ENCODE data around the gene TMOD1. TPM values are rescaled to one million over a fixed set of nuclear protein-coding genes. Genes with fewer than 3 reads are reported as not detected.

The TMOD1 gene
- total RNA-seq, 4 donors from 2014 or later: 1.8 to 4.9 (median 2.9) TPM

DNA sequence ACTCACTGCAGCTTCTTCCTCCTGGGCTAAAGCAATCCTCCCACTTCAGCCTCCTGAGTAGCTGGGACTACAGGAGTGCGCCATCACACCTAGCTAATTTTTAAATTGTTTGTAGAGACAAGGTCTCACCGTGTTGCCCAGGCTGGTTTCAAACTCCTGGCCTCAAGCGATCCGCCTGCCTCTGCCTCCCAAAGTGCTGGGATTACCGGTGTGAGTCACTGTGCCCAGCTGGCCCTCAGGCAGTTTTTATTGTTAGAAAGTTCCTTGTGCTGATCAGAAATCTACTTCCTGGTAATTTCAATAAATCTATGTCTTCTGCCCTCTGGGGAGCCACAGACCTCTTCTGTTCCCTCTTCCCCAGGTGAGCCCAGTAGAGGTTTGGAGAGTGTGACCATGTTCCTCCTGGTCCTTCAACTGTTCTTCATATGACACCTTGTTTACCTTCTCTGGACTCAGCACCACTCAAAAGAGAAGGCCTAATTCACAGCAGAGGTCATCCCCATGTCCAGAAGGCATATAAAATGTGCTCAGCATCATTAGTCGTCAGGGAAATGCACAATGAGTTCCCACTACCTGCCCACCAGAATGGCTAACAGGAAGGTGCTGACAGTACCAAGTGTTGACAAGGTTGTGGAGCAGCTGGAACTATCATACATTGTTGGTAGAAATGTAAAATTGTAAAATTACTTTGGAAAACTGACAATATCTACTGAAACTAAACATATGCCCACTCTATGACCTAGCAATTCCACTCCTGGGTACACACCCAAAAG, 10.4 kb downstream of the TMOD1 start:
- no peak for DNase-seq (ENCODE audit: low spot score in 2 of 2)
- no peak for TF ChIP-seq POLR2A (IDR thresholded peaks at IDR 0.05)
- TF ChIP-seq, protein P1, sequence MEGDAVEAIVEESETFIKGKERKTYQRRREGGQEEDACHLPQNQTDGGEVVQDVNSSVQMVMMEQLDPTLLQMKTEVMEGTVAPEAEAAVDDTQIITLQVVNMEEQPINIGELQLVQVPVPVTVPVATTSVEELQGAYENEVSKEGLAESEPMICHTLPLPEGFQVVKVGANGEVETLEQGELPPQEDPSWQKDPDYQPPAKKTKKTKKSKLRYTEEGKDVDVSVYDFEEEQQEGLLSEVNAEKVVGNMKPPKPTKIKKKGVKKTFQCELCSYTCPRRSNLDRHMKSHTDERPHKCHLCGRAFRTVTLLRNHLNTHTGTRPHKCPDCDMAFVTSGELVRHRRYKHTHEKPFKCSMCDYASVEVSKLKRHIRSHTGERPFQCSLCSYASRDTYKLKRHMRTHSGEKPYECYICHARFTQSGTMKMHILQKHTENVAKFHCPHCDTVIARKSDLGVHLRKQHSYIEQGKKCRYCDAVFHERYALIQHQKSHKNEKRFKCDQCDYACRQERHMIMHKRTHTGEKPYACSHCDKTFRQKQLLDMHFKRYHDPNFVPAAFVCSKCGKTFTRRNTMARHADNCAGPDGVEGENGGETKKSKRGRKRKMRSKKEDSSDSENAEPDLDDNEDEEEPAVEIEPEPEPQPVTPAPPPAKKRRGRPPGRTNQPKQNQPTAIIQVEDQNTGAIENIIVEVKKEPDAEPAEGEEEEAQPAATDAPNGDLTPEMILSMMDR (IDR thresholded peaks at IDR 0.05): no peak
- H3K4me3 ChIP-seq (ENCODE audit: low read depth, poor library complexity, severe bottlenecking): no peak overlapping the region
- 69 to 70% methylated on average over 6 of the region's 6 CpGs for WGBS, 2 donors
- intact Hi-C loops (cut with DNase I; ENCODE audit: low total_unique reads): no loop called here

DNA sequence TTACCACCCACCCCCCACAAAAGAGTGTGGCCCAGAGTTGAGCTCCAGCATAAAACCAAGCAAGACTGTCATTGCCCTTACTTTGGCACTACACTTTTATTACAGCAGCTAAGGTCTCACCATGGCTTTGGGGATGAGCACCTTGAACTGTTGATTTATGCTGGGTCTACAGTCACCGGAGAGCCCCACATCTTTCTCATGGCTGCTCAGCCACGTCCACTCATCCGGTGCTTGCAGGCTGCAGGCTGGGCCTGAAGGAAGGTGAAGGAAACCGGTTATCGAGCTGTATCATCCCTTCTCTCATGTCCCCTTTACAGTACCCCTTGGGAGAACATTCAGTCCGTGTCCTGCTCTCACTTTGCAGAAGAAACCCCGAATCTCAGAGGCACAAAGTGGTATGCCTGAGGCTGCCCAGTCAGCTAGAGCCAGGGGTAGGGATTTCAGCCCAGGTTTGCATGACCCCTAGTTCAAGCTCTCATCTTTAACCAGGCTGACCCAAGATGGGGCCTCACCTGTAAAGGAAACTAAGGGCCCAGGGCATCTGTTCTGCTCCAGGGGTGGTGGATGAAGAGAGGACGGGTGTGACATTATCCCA, 11.6 kb downstream of the TMOD1 start:
- 90 to 91% methylated on average over 8 of the region's 8 CpGs for WGBS, 2 donors
- DNase-seq (ENCODE audit: low spot score in 2 of 2): no peak
- TF ChIP-seq POLR2A (IDR thresholded peaks at IDR 0.05): no peak
- TF ChIP-seq, protein P1 (IDR thresholded peaks at IDR 0.05): no peak
- H3K4me3 ChIP-seq (ENCODE audit: low read depth, poor library complexity, severe bottlenecking): no peak overlapping the region
- intact Hi-C loops (cut with DNase I; ENCODE audit: low total_unique reads): no loop called here

DNA sequence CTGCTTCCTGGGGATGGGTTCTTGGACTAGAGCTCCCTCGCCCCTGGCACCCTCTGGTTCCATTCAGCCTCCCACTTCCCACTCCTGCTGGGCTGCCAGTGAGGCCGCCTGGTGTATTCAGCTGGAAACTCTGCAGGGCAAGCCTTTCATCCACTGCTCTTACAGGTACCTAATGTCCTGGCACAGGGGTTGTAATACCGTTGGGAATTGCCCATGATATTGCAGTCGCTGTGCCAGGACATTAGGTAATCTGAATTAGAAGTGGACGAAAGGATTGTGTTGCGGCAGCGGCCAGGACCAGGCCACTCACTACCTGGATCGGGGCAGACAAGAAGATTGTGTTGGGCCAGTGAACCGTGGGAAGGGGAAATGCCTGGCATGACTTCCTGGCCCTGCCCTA, 13.1 kb downstream of the TMOD1 start:
- intact Hi-C loops (cut with DNase I; ENCODE audit: low total_unique reads): no loop called here
- TF ChIP-seq POLR2A (IDR thresholded peaks at IDR 0.05): no peak
- TF ChIP-seq, protein P1 (IDR thresholded peaks at IDR 0.05): no peak
- 71 to 73% methylated on average over 9 of the region's 9 CpGs for WGBS, 2 donors
- H3K4me3 ChIP-seq (ENCODE audit: low read depth, poor library complexity, severe bottlenecking): no peak overlapping the region
- no peak for DNase-seq (ENCODE audit: low spot score in 2 of 2)

DNA sequence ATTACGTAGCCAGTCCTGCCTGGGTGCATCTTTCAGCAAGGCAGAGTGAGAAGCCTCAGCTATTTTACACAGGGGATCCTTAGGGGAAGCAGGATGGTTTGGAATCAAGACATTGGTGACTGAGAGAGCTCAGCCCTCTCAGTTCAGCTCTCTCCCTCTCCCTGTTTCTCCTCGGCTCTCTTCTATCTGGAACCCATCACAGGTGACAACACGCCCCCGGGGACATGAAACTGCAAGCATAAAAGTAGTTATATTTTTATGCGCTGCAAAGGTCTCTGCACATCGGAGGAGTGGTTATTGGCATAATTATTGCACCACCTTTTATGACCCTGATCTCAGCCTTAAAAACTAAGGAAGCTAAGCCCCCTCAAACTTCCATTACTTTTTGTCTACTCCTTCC, 14.2 kb downstream of the TMOD1 start:
- no peak for TF ChIP-seq POLR2A (IDR thresholded peaks at IDR 0.05)
- TF ChIP-seq, protein P1 (IDR thresholded peaks at IDR 0.05): no peak
- WGBS, 2 donors: 68 to 71% methylated on average over 6 of the region's 6 CpGs
- intact Hi-C loops (cut with DNase I; ENCODE audit: low total_unique reads): no loop called here
- no peak for DNase-seq (ENCODE audit: low spot score in 2 of 2)
- no peak overlapping the region for H3K4me3 ChIP-seq (ENCODE audit: low read depth, poor library complexity, severe bottlenecking)

DNA sequence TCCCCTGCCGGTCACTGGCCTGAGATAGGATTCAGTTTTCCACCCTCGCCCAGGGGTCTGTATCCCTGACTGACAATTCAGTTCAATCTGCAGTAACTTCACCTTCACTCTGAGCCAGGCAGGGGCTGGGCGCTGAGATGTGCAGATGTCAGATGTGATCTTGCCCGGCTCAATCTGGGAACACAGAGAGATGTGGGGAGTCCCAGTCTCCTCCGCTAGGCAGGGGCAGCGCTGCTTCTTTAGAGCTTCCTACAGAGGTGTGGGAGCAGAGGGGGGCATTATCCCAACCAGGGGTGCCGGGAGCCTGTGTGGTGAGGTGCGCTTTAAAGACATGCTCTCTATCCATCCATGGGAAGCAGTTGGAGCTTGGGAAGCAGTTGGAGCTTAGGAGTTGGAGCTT, 14.6 kb downstream of the TMOD1 start:
- no peak for TF ChIP-seq POLR2A (IDR thresholded peaks at IDR 0.05)
- TF ChIP-seq, protein P1 (IDR thresholded peaks at IDR 0.05): no peak
- intact Hi-C loops (cut with DNase I; ENCODE audit: low total_unique reads): no loop called here
- no peak for DNase-seq (ENCODE audit: low spot score in 2 of 2)
- WGBS, 2 donors: 83 to 87% methylated on average over 8 of the region's 8 CpGs
- no peak overlapping the region for H3K4me3 ChIP-seq (ENCODE audit: low read depth, poor library complexity, severe bottlenecking)
